GM12878 (cell line): Measurements from ENCODE around the gene LCAT. TPM values are rescaled to one million over a fixed set of nuclear protein-coding genes. Genes with fewer than 3 reads are reported as not detected.
A peak's percentile ranks its signal among the peaks of the same experiment; 100 is the strongest.

Experiments
- BCLAF1 ChIP-seq: fragments of 450-650 bp; IDR thresholded peaks from 2 replicates; pipeline ENCODE4 v1.6.1; 2017; ENCODE audit warnings: antibody characterized with exemption, mild to moderate bottlenecking, moderate library complexity
- BHLHE40 ChIP-seq, 2 experiments: fragments of 450-650 bp in 1 of 2; IDR thresholded peaks; 2 replicates each; pipeline ENCODE4 v1.6.1; 2011 to 2017; ENCODE audit warnings: low read depth in 2 of 2, borderline replicate concordance in 1 of 2, improper control_type of control experiment in 1 of 2, low read length in 1 of 2, mild to moderate bottlenecking in 1 of 2
- CREM ChIP-seq: IDR thresholded peaks from 2 replicates; pipeline ENCODE4 v1.6.1; 2014; ENCODE audit warnings: antibody characterized with exemption, low read depth
- E2F4 ChIP-seq: IDR thresholded peaks from 2 replicates; pipeline ENCODE4 v1.6.1; 2012; ENCODE audit warnings: low read depth, low read length, improper control_type of control experiment
- GATAD2B ChIP-seq: fragments of 450-650 bp; conservative IDR thresholded peaks from 2 replicates; pipeline ENCODE4 v1.6.1; 2017; ENCODE audit warnings: low read depth, mild to moderate bottlenecking, moderate library complexity
- HCFC1 ChIP-seq: fragments of 150-350 bp; IDR thresholded peaks from 2 replicates; pipeline ENCODE4 v1.6.1; 2014; ENCODE audit warnings: low read length
- KLF5 ChIP-seq: fragments of 450-650 bp; IDR thresholded peaks from 2 replicates; pipeline ENCODE4 v1.6.1; 2014; ENCODE audit warnings: mild to moderate bottlenecking; ENCODE audit not compliant: partially characterized antibody
- MAX ChIP-seq: IDR thresholded peaks from 2 replicates; pipeline ENCODE4 v1.6.1; 2012; ENCODE audit warnings: low read depth, low read length, improper control_type of control experiment
- MEF2A ChIP-seq: IDR thresholded peaks from 2 replicates; pipeline ENCODE4 v1.6.1; 2011; ENCODE audit warnings: low read depth, mild to moderate bottlenecking, low read length, moderate library complexity; ENCODE audit not compliant: insufficient read depth
- MLLT1 ChIP-seq: fragments of 450-650 bp; IDR thresholded peaks from 2 replicates; pipeline ENCODE4 v1.6.1; 2016; ENCODE audit warnings: mild to moderate bottlenecking
- MXI1 ChIP-seq: fragments of 150-350 bp; IDR thresholded peaks from 2 replicates; pipeline ENCODE4 v1.6.1; 2011; ENCODE audit warnings: low read depth, mild to moderate bottlenecking, inconsistent platforms, low read length, improper control_type of control experiment
- NRF1 ChIP-seq: conservative IDR thresholded peaks from 2 replicates; pipeline ENCODE4 v1.6.1; 2011; ENCODE audit warnings: mild to moderate bottlenecking, low read depth, low read length, improper control_type of control experiment
- SIN3A ChIP-seq: IDR thresholded peaks from 2 replicates; pipeline ENCODE4 v1.6.1; 2012; ENCODE audit warnings: low read depth, low read length, improper control_type of control experiment
- SKIL ChIP-seq: fragments of 450-650 bp; IDR thresholded peaks from 2 replicates; pipeline ENCODE4 v1.6.1; 2017; ENCODE audit warnings: mild to moderate bottlenecking, low read depth, inconsistent platforms; ENCODE audit not compliant: poor library complexity, severe bottlenecking
- ZNF217 ChIP-seq: fragments of 450-650 bp; IDR thresholded peaks from 2 replicates; pipeline ENCODE4 v1.6.1; 2017; ENCODE audit warnings: antibody characterized with exemption, mild to moderate bottlenecking
- ZNF622 ChIP-seq: fragments of 450-650 bp; IDR thresholded peaks from 2 replicates; pipeline ENCODE4 v1.6.1; 2017; ENCODE audit warnings: mild to moderate bottlenecking, inconsistent platforms
- polyA plus RNA-seq, 11 experiments: library from polyadenylated mRNA; depleted of rRNA in 4 of 11; unstranded in 6 of 11; stranded (reverse) in 5 of 11; fragments of >200 nt; fragmentation: Nextera tagmentation in 4 of 11; fragmentation: Illumina TruSeq in 1 of 11; extraction: Ambion mirVana in 4 of 11; extraction: Trizol in 1 of 11; gene quantifications; 1 replicate in 1 of 11; 2 replicates in 10 of 11; pipeline versions ENCODE4 v1.2.1 to v1.2.3, GENCODE V29; 2011 to 2016; ENCODE audit warnings: inconsistent platforms in 2 of 11, missing spikeins in 2 of 11, low read depth in 1 of 11
- total RNA-seq, 4 experiments: library from RNA; depleted of rRNA in 3 of 4; stranded (reverse); fragments of >200 nt in 3 of 4; fragmentation: Illumina TruSeq in 1 of 4; extraction: Trizol in 1 of 4; gene quantifications; 2 replicates each; pipeline versions ENCODE4 v1.2.1 to v1.2.3, GENCODE V29; 2013 to 2021

LCAT gene
- total and polyA plus RNA-seq, 10 of the 15 experiments (the other 5 are each of a cell fraction or from before 2014, with no cell fraction given), result 0.61 to 11.7 (median 3.3) TPM

GRCh38 chr16:67968400-67969253 is 24.7 kb upstream of the LCAT start, which contains the start of gene SLC12A4 (continued):
- no peak for TF ChIP-seq BCLAF1
- TF ChIP-seq E2F4, result peak; percentile 80
- no peak for TF ChIP-seq SKIL
- TF ChIP-seq HCFC1, result no peak
- peak; percentile 47; the same call in 1 of the 2 replicates for TF ChIP-seq SIN3A
- no peak for TF ChIP-seq MEF2A
- no peak for TF ChIP-seq MXI1
- TF ChIP-seq KLF5, result peak; percentile 28
- TF ChIP-seq ZNF217, result peak; percentile 83; the same call in 1 of the 2 replicates
- 0 out of 2 replicates have a peak, but pooled peaks have one; percentile 52 for TF ChIP-seq MLLT1
- TF ChIP-seq GATAD2B, result no peak; the same call in 1 of the 2 replicates
- no peak for TF ChIP-seq MAX
- no peak for TF ChIP-seq NRF1
- no peak for TF ChIP-seq CREM
- TF ChIP-seq BHLHE40 (IDR thresholded peaks at IDR 0.05; ENCODE audit: borderline replicate concordance in 1 of 2, low read depth in 2 of 2, low read length in 1 of 2), result no peak; a peak in 2 of 4 replicates
- no peak for TF ChIP-seq ZNF622
